HFF-Myc (cell line): Measurements from ENCODE around the gene TRAIP.

ENCODE experiments used
- DNase-seq: peaks from one replicate; pipeline ENCODE4 v3.0.0-alpha.2; 2011; ENCODE audit warnings: low read depth; ENCODE audit errors: extremely low read depth
- H3K4me3 ChIP-seq: replicated peaks from 2 replicates; pipeline ENCODE4 v1.5.1; 2011; ENCODE audit warnings: low read depth, mild to moderate bottlenecking, control low read depth, low read length
- CTCF ChIP-seq: IDR thresholded peaks from 2 replicates; pipeline ENCODE4 v1.5.1; 2012; ENCODE audit warnings: mild to moderate bottlenecking, low read depth, low read length, control low read depth; ENCODE audit errors: missing control alignments

TRAIP gene

GRCh38 chr3:49873623-49874022 is 17.3 kb upstream of the TRAIP start:
- DNase-seq = no peak
- H3K4me3 ChIP-seq = no peak overlapping the region
- TF ChIP-seq CTCF = no peak

- no peak for DNase-seq
- TF ChIP-seq CTCF = no peak
These were observed 16.5 kb upstream of the TRAIP start for GRCh38 chr3:49872801-49873281.

GRCh38 chr3:49871531-49872153 is 15.3 kb upstream of the TRAIP start:
- no peak overlapping the region for H3K4me3 ChIP-seq
- TF ChIP-seq CTCF = no peak
- no peak for DNase-seq

More at GRCh38 chr3:49872801-49873281, 16.5 kb upstream of the TRAIP start:
- no peak overlapping the region for H3K4me3 ChIP-seq

- H3K4me3 ChIP-seq = peak within 1 kb of the TSS; percentile 38
- no peak for TF ChIP-seq CTCF
- no peak for DNase-seq
These were observed 13.3 kb upstream of the TRAIP start, which contains the start of gene CAMKV for GRCh38 chr3:49869525-49870126. Gene CAMKV, minus strand, starts transcription at chr3:49869906. Its CDS starts 7,518 bp downstream, at chr3:49862388.

- no peak for DNase-seq
- TF ChIP-seq CTCF = no peak
- H3K4me3 ChIP-seq = peak overlapping the region; percentile 38
These were observed 12.6 kb upstream of the TRAIP start for GRCh38 chr3:49868862-49869466.

GRCh38 chr3:49867871-49868321 is 11.5 kb upstream of the TRAIP start:
- no peak for TF ChIP-seq CTCF
- no peak overlapping the region for H3K4me3 ChIP-seq

More at GRCh38 chr3:49867871-49868321, 11.5 kb upstream of the TRAIP start:
- peak; percentile 16 for DNase-seq
